IPS-18c (cell line): ENCODE measurements around the gene ZBTB34.

Experiments
- H3K4me3 ChIP-seq: 2 replicates; pipeline ENCODE4 v1.7.0; 2013; ENCODE audit warnings: low read depth, mild to moderate bottlenecking, low read length, moderate library complexity; ENCODE audit not compliant: insufficient read depth
- H3K9me3 ChIP-seq: one replicate; pipeline ENCODE4 v1.6.1; 2013; ENCODE audit warnings: mild to moderate bottlenecking, low read length, moderate library complexity; ENCODE audit not compliant: control insufficient read depth, insufficient read depth

ZBTB34 gene

DNA sequence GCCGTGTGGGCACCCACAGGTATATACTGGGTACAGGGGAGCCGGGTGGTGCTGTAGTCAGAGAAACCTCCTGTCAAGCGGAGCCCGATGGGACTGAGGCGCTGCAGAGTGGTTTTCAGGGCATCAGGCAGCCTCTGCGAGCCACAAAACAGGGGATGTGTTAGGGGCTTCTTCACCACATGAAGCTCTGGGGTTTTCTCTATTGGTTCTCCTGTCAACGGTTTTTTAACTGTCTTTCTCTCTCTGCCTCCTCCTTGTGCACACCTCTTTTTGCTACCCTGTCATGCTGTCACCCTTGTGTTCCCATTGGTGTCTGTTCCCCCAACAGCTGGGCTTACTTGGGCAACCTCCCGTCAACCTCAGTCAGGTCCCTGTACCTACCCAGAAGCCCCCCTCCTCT is 74.0 kb downstream of the ZBTB34 start:
- Histone ChIP-seq H3K4me3 (no peak overlapping the region), H3K9me3 (no peaks in the 10 kb centered on the region)
